Measurements from ENCODE around the gene DIPK2B. TPM values are rescaled to one million over a fixed set of nuclear protein-coding genes. Genes with fewer than 3 reads are reported as not detected.

The DIPK2B gene
- total RNA-seq, 4 donors from 2014 or later = 11.6 to 39.1 (median 24.4) TPM

DNA sequence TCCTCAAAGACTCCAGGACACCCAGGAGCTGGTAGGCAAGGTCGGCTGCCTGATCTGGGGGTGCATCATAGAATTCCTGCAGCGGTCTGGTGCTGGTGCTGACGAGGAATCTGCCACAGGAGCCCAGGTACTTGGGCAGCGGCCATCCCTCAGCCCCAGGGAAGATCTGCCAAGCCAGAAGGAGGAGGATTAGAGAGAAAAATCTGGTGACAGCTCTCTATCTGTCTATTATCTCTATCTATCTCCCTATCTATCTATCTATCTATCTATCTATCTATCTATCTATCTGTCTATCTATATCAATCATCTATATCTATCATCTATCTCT is 46.7 kb downstream of the DIPK2B start:
- Histone ChIP-seq H3K4me1 (no peaks in the 10 kb centered on the region), H3K36me3 (no peaks in the 10 kb centered on the region), H3K9me3 (no peaks in the 10 kb centered on the region), H3K27me3 (no peaks in the 10 kb centered on the region), H3K4me3 (replicated peaks in 1 of 3) (no peak overlapping the region), H3K27ac (no peak overlapping the region)
- WGBS, 2 donors = 81% methylated on average over 4 of the region's 4 CpGs; no CpG with 5 or more reads in 1 of the 2 donors
- intact Hi-C loops (cut with DNase I) = no loop called here
- no peak for DNase-seq
- no peak for TF ChIP-seq POLR2A (IDR thresholded peaks at IDR 0.05)
- TF ChIP-seq, protein P1, sequence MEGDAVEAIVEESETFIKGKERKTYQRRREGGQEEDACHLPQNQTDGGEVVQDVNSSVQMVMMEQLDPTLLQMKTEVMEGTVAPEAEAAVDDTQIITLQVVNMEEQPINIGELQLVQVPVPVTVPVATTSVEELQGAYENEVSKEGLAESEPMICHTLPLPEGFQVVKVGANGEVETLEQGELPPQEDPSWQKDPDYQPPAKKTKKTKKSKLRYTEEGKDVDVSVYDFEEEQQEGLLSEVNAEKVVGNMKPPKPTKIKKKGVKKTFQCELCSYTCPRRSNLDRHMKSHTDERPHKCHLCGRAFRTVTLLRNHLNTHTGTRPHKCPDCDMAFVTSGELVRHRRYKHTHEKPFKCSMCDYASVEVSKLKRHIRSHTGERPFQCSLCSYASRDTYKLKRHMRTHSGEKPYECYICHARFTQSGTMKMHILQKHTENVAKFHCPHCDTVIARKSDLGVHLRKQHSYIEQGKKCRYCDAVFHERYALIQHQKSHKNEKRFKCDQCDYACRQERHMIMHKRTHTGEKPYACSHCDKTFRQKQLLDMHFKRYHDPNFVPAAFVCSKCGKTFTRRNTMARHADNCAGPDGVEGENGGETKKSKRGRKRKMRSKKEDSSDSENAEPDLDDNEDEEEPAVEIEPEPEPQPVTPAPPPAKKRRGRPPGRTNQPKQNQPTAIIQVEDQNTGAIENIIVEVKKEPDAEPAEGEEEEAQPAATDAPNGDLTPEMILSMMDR (IDR thresholded peaks at IDR 0.05) = no peak
